NT2/D1 (cell line): Measurements from ENCODE around the gene POLD1.

Experiments
- SUZ12 ChIP-seq: IDR thresholded peaks from 2 replicates; pipeline ENCODE4 v1.6.1; 2011; ENCODE audit not compliant: insufficient read length, insufficient read depth; ENCODE audit errors: extremely low read depth
- YY1 ChIP-seq: IDR thresholded peaks from 2 replicates; pipeline ENCODE4 v1.6.1; 2011; ENCODE audit not compliant: insufficient read length, insufficient read depth
- ZNF274 ChIP-seq: IDR thresholded peaks from 2 replicates; pipeline ENCODE4 v1.6.1; 2011; ENCODE audit warnings: mild to moderate bottlenecking, low read depth, low read length

DNA sequence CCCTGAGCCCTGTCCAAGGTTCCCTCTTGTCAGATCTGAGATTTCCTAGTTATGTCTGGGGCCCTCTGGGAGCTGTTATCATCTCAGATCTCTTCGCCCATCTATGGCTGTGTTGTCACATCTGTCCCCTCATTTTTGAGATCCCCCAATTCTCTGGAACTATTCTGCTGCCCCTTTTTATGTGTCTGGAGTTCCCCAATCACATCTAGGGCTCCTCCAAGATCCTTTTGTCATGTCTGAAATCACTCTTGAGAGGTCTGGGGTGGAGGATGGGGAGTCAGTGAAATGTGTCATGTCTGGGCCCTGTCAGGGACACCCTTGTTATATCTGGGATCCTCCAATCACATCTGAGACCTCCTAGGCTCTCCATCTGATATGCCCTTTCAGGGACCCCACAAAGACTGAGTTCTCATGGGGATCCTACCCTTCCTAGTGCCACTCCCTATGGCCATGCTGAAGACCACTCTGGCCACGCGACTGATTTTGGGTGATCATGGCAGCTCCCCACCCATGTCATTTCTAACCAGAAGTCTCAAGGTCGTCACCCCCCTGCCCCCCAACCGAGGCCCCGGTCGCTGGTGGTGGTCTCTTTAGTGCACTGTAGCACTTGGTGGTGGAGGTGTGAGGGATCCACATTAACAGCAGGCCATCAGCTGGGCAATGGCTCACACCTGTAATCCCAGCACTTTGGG lies 44.8 kb downstream of the POLD1 start:
- TF ChIP-seq SUZ12 (no peak), YY1 (no peak), ZNF274 (no peak)
